IgD-negative memory B cell (primary cell): ENCODE data around the gene MMP27. TPM values are rescaled to one million over a fixed set of nuclear protein-coding genes. Genes with fewer than 3 reads are reported as not detected.
A peak's percentile ranks its signal among the peaks of the same experiment; 100 is the strongest.

Experiments used
- H3K27ac Mint-ChIP-seq, 3 donors: one replicate each; pipeline ENCODE4 v1.8.0; 2020 to 2022; ENCODE audit warnings: mild to moderate bottlenecking in 3 of 3, mixed read lengths in 3 of 3, moderate library complexity in 1 of 3
- H3K27me3 Mint-ChIP-seq: one replicate; pipeline ENCODE4 v1.8.0; 2021; ENCODE audit warnings: mixed read lengths
- H3K36me3 Mint-ChIP-seq: one replicate; pipeline ENCODE4 v1.8.0; 2020; ENCODE audit warnings: mild to moderate bottlenecking, mixed read lengths
- H3K4me1 Mint-ChIP-seq, 3 donors: one replicate each; pipeline ENCODE4 v1.8.0; 2020 to 2022; ENCODE audit warnings: mixed read lengths in 3 of 3, mild to moderate bottlenecking in 1 of 3
- H3K4me3 Mint-ChIP-seq, 4 donors: one replicate each; pipeline ENCODE4 v1.8.0; 2020 to 2022; ENCODE audit warnings: mild to moderate bottlenecking in 4 of 4, mixed read lengths in 4 of 4, moderate library complexity in 3 of 4
- H3K9me3 Mint-ChIP-seq, 3 donors: one replicate each; pipeline ENCODE4 v1.8.0; 2020 to 2021; ENCODE audit warnings: mixed read lengths in 3 of 3, mild to moderate bottlenecking in 1 of 3
- polyA plus RNA-seq: library from polyadenylated mRNA; unstranded; fragments of 300-500 nt; fragmentation: Illumina TruSeq; gene quantifications from one replicate; pipeline ENCODE4 v1.2.3, GENCODE V29; 2021

The MMP27 gene
- polyA plus RNA-seq, 1 donor from 2014 or later = not detected

- Mint-ChIP-seq H3K4me3 (no peak overlapping the region), H3K27ac (no peak overlapping the region), H3K4me1 (peaks cover 0 to 5% (median 0%) of the 10 kb centered on the region in 3 donors), H3K36me3 (no peaks in the 10 kb centered on the region), H3K27me3 (peaks cover 2% of the 10 kb centered on the region), H3K9me3 (no peaks in the 10 kb centered on the region)
Observed at GRCh38 chr11:102666331-102666957, 39.1 kb downstream of the MMP27 start.

- peaks cover 0 to 2% (median 0%) of the 10 kb centered on the region in 3 donors for H3K4me1 Mint-ChIP-seq
- no peaks in the 10 kb centered on the region for H3K36me3 Mint-ChIP-seq
- H3K9me3 Mint-ChIP-seq = no peaks in the 10 kb centered on the region
- no peak overlapping the region for H3K27ac Mint-ChIP-seq
- no peaks in the 10 kb centered on the region for H3K27me3 Mint-ChIP-seq
- no peak overlapping the region for H3K4me3 Mint-ChIP-seq
Observed at GRCh38 chr11:102664001-102664752, 41.4 kb downstream of the MMP27 start.

GRCh38 chr11:102662607-102663006, 43.0 kb downstream of the MMP27 start:
- no peak overlapping the region for H3K4me3 Mint-ChIP-seq
- H3K9me3 Mint-ChIP-seq = no peaks in the 10 kb centered on the region
- H3K27me3 Mint-ChIP-seq = peaks cover 1% of the 10 kb centered on the region
- no peak overlapping the region for H3K27ac Mint-ChIP-seq
- no peaks in the 10 kb centered on the region for H3K36me3 Mint-ChIP-seq
- peaks cover 0 to 2% (median 0%) of the 10 kb centered on the region in 3 donors for H3K4me1 Mint-ChIP-seq

GRCh38 chr11:102661040-102661439, 44.5 kb downstream of the MMP27 start:
- Mint-ChIP-seq H3K27me3 (peaks cover 7% of the 10 kb centered on the region), H3K4me1 (peaks cover 0 to 1% (median 0%) of the 10 kb centered on the region in 3 donors), H3K27ac (no peak overlapping the region), H3K4me3 (no peak overlapping the region), H3K36me3 (no peaks in the 10 kb centered on the region), H3K9me3 (peaks cover 0 to 2% (median 0%) of the 10 kb centered on the region in 3 donors)

- Mint-ChIP-seq H3K36me3 (no peaks in the 10 kb centered on the region), H3K9me3 (peaks cover 2 to 8% (median 2%) of the 10 kb centered on the region in 3 donors), H3K4me3 (no peak overlapping the region), H3K27me3 (peaks cover 9% of the 10 kb centered on the region), H3K27ac (no peak overlapping the region), H3K4me1 (no peaks in the 10 kb centered on the region)
Observed at GRCh38 chr11:102656528-102656927, 49.0 kb downstream of the MMP27 start.

- Mint-ChIP-seq H3K9me3 (peaks cover 2 to 8% (median 2%) of the 10 kb centered on the region in 3 donors), H3K27me3 (peaks cover 9% of the 10 kb centered on the region), H3K4me3 (no peak overlapping the region), H3K36me3 (no peaks in the 10 kb centered on the region), H3K4me1 (no peaks in the 10 kb centered on the region), H3K27ac (no peak overlapping the region)
Observed at GRCh38 chr11:102655547-102655946, 50.0 kb downstream of the MMP27 start.

- peaks cover 9% of the 10 kb centered on the region for H3K27me3 Mint-ChIP-seq
- no peak overlapping the region for H3K4me3 Mint-ChIP-seq
- peaks cover 2 to 8% (median 2%) of the 10 kb centered on the region in 3 donors for H3K9me3 Mint-ChIP-seq
- no peaks in the 10 kb centered on the region for H3K4me1 Mint-ChIP-seq
- no peak overlapping the region for H3K27ac Mint-ChIP-seq
- no peaks in the 10 kb centered on the region for H3K36me3 Mint-ChIP-seq
Observed at GRCh38 chr11:102654761-102655160, 50.8 kb downstream of the MMP27 start.

GRCh38 chr11:102653744-102654291, 51.8 kb downstream of the MMP27 start:
- Mint-ChIP-seq H3K4me1 (no peaks in the 10 kb centered on the region), H3K27me3 (peaks cover 9% of the 10 kb centered on the region), H3K27ac (no peak overlapping the region), H3K9me3 (peaks cover 2 to 8% (median 2%) of the 10 kb centered on the region in 3 donors), H3K4me3 (no peak overlapping the region), H3K36me3 (no peaks in the 10 kb centered on the region)

GRCh38 chr11:102647430-102647829, 58.1 kb downstream of the MMP27 start:
- Mint-ChIP-seq H3K27me3 (peaks cover 4% of the 10 kb centered on the region), H3K4me3 (no peak overlapping the region), H3K27ac (no peak overlapping the region), H3K9me3 (no peaks in the 10 kb centered on the region), H3K4me1 (peaks cover 1 to 3% (median 2%) of the 10 kb centered on the region in 3 donors), H3K36me3 (no peaks in the 10 kb centered on the region)

GRCh38 chr11:102643941-102644340, 61.6 kb downstream of the MMP27 start:
- Mint-ChIP-seq H3K4me1 (peaks cover 1 to 3% (median 2%) of the 10 kb centered on the region in 3 donors), H3K36me3 (no peaks in the 10 kb centered on the region), H3K27ac (no peak overlapping the region), H3K27me3 (peaks cover 7% of the 10 kb centered on the region), H3K4me3 (peak overlapping the region in 1 of 4 donors; percentile 76), H3K9me3 (no peaks in the 10 kb centered on the region)

Other genes with a start within 250 kb of the MMP27 start
- gene MMP7, start 175.0 kb downstream of the MMP27 start, polyA plus RNA-seq = not detected
- gene MMP20, start 80.4 kb downstream of the MMP27 start, polyA plus RNA-seq = not detected
- not detected for gene MMP8, start 19.2 kb upstream of the MMP27 start, polyA plus RNA-seq
- not detected for gene MMP10, start 74.9 kb upstream of the MMP27 start, polyA plus RNA-seq
- gene MMP1, start 92.4 kb upstream of the MMP27 start, polyA plus RNA-seq = not detected
- gene MMP3, start 137.8 kb upstream of the MMP27 start, polyA plus RNA-seq = not detected
- not detected for gene MMP12, start 169.2 kb upstream of the MMP27 start, polyA plus RNA-seq
- gene MMP13, start 250.0 kb upstream of the MMP27 start, polyA plus RNA-seq = not detected